ENCODE data around the gene MDH1B.
"Not testable (repeated sequence)": the region's sequence is repeated elsewhere in the genome, so short reads cannot be mapped to it uniquely, and the experiment has no call there.

MDH1B gene

DNA sequence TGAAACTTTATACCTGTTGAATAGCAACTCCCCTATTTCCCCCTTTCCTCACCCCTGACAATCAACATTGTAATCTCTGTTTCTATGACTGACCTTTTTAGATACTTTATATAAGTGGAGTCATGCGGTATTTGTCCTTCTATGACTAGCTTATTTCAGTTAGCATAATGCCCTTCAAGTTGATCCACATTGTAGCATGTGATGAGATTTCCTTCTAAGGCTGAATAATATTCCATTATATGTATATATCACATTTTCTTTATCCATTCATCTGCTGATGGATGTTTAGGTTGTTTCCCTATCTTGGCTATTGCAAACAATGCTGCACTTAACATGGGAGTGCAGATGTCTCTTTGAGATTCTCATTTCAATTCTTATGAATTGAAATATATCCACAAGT, 9.7 kb upstream of the MDH1B start:
- no peak for DNase-seq (ENCODE audit: insufficient read length, low spot score)
- no peak for FAIRE-seq

GRCh38 chr2:206766057-206766930, 1.2 kb upstream of the MDH1B start:
- DNase-seq (ENCODE audit: insufficient read length, low spot score), result no peak
- FAIRE-seq, result no peak

DNA sequence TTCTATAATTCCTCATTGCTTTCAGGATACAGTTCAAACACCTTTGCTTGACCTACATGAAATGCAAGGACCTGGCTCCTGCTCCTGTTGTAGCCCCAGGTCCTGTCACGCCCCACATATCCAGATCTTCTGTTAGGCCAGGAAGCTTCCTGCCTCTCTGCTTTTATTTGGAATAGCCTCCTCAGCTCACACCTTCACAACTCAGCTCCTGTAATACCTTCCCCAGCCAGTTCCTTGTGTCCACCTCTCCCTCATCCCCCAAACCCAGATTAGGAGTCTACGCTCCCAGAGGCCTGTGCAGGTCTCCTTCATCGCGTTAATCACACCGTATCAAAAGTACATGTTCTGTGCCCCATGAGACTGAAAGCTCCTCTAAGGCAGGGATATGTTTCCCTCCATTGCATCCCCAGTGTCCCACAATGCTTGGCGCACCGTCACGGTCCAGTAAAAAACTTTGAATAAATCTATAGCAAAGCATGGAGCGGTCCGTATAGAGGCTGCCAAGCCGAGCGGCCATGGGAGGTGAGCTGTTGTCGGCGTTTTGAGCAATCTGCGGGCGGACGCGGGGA, 371 bp downstream of the MDH1B start:
- FAIRE-seq (no peak), DNase-seq (ENCODE audit: insufficient read length, low spot score) (no peak)

DNA sequence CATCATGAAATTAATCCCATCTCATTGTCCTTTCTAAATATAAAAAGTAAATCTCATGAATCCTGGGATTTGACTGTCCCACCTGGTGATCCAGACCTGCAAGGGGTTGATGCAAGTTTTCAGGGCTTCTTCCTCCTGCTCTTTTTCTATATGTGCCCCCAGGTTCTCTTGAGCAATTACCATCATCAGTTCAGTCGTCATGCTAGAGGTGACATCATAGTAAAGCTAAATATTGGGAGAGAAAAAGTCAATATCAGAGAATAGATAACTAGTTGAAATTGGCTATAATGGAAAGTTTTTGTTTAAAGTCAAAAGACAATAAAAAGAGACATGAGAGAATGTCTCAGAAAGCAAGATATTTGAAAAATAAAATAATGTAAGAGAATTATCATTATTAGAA, 8.3 kb downstream of the MDH1B start:
- FAIRE-seq, result no peak
- DNase-seq (ENCODE audit: insufficient read length, low spot score), result no peak

DNA sequence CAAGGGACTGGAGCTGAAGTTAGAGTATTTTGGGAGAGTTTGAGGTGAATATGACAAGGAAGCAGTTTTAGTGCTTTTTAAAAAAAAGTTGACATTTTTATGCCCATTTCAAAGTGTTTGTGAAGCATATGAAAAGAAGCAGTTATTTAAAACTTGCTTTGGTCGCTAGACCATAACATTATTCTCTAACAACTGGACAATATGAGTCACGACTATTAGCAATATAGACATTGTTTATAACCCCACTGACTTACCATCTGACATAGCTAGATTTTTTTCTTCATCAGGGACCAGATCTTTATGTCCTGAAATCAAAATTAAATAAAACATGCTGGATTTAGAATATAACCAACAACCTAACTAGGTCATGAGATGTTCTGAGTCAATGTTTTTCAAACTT, 24.3 kb downstream of the MDH1B start:
- DNase-seq (ENCODE audit: insufficient read length, low spot score), result no peak
- FAIRE-seq, result no peak

DNA sequence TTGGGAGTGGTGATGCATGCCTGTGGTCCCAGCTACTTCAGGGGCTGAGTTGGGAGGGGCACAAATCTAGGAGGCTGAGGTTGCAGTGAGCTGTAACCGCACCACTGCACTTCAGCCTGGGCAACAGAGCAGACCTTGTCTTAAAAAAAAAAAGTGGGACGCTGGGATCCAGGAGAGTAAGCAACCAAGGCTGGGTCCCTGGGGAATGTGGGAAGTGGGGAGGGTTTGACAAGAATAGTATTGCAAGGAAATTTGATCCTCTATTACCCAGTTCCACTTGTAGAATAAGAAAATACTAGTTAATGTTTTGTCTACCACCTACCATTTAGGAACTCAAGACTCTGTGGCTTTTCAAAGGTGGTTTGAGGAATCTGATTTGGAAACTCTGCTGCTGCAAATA, 25.9 kb downstream of the MDH1B start:
- no peak for DNase-seq (ENCODE audit: insufficient read length, low spot score)
- FAIRE-seq, result no peak

- no peak for FAIRE-seq
- DNase-seq (ENCODE audit: insufficient read length, low spot score), result no peak
These were observed 28.2 kb downstream of the MDH1B start for GRCh38 chr2:206736935-206737334.

GRCh38 chr2:206733341-206733740, 31.8 kb downstream of the MDH1B start:
- DNase-seq (ENCODE audit: insufficient read length, low spot score) (no peak), FAIRE-seq (no peak)

DNA sequence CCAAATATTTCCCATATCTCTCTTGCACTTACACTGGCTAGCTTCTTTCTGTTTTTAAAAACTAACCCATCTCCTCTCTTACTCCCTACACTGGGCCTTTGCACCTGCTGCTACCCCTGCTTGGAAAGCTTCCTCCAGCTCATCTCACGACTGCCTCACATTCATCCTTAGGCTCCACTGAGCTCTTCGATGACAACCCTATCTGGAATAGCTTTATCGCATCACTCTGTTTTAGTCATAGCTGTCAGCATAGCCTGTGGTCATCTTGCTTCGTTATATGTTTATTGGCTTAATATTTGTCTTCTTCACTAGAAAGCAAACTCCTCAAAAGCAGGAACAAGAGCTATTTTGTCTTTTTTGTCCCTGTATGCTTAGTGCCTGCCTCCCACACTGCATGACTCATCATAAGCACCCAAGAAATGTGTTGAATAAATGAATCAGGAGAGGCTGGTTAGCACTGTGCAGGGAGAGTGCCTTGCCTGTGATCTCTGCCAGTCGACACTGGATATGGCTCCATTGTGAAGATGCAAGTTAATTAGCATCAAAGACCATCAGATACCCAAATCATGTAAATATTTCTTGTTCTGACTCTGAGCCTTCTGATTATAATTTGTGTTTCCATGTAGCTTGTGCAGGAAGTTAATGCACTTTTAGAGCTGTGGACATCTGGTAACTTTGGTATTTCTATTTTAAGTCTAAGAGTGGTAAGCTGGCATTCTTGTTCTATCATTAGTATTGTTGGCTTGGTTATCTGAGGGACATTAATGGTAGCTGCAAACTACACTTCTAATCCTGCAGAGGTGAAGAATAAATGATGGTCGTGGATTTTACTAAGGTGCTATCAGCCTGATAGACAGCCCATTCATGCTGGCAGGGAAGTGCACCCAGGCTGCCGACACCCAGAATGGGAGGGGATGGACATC, 36.6 kb downstream of the MDH1B start:
- FAIRE-seq, result no peak
- no peak for DNase-seq (ENCODE audit: insufficient read length, low spot score)

- FAIRE-seq, result no peak
- no peak for DNase-seq (ENCODE audit: insufficient read length, low spot score)
These were observed 37.8 kb downstream of the MDH1B start for GRCh38 chr2:206727287-206727686.

- no peak for FAIRE-seq
- DNase-seq (ENCODE audit: insufficient read length, low spot score), result no peak
These were observed 41.8 kb downstream of the MDH1B start for GRCh38 chr2:206723288-206723687.

DNA sequence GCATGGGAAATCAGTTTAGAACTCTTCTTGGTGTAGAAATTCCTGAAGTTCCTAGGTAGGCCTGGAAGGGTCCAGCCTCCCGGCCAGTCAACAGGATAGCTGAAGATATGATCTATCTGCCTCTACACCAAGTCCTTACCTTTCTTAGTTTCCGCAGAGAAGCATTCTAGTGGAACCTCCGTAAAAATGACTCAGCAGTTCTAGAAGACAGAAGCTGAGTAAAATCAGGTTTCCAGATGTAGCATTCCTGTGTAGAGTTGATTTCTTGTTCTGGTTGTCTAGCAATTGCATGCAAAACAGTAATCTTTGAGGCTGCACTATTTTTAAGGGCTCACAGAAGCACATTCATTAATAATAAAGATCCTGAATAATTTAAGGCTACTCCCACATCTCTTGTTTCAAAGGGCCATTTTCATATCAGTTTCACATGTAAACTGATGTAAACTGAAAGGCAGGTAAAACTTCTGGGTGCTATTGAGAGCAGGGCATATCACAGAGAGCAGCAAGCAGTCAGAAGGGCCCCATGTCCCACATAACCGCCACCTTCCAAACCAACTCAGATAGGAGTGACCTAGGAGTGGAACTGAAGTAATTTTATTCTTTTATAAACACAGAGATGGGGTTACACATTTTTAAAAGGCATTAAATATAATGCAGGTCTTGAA, 43.7 kb downstream of the MDH1B start:
- FAIRE-seq, result peak; percentile 80
- no peak for DNase-seq (ENCODE audit: insufficient read length, low spot score)

DNA sequence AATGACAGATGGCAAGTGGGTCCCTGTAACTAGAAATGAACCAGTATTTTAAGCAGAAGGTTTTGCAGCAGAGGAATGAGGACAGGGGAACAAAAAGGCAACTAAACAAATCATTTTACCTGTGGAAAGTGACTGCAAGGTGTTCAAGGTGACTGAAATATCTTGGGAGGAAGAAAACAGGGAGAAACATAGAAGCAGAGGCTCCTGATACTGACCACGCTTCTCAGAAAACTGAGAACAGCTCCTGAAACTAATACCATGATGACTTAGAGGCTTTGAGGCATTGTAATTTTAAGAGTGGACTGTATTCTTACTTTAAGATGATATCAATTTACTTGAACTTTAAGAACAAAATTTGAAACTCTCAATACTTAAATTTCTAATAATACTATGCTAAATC, 46.8 kb downstream of the MDH1B start, which contains the start of gene DYTN:
Gene DYTN (minus strand): TSS at position 101 of the 400 bp plus-strand sequence. CDS start 117 bp downstream, outside the sequence.
- no peak for FAIRE-seq
- no peak for DNase-seq (ENCODE audit: insufficient read length, low spot score)

DNA sequence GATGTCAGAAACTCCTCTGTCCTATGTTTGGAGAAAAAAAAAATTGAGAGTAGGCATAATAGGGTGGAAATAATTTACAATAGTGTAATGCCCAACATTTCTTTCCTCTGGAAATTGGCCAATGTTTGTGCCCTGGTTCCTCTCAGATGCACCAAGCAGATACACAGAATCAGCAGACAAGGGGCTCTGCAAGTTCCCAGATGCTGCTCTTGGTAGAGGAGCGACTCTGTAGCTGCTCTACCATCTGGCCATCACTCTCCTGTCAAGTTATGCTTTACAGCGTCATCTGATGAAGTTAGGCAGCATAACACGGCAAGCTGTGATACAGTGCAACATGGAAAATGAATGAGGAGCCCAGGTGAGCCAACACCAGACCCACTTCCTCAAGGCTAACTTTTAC, 48.5 kb downstream of the MDH1B start:
- FAIRE-seq, result no peak
- DNase-seq (ENCODE audit: insufficient read length, low spot score), result no peak

GRCh38 chr2:206715183-206715582, 49.9 kb downstream of the MDH1B start:
- not testable (repeated sequence) for FAIRE-seq

GRCh38 chr2:206713746-206714145, 51.4 kb downstream of the MDH1B start:
- FAIRE-seq, result no peak
- no peak for DNase-seq (ENCODE audit: insufficient read length, low spot score)

More at GRCh38 chr2:206715183-206715582, 49.9 kb downstream of the MDH1B start:
- not testable (repeated sequence) for DNase-seq (ENCODE audit: insufficient read length, low spot score)

DNA sequence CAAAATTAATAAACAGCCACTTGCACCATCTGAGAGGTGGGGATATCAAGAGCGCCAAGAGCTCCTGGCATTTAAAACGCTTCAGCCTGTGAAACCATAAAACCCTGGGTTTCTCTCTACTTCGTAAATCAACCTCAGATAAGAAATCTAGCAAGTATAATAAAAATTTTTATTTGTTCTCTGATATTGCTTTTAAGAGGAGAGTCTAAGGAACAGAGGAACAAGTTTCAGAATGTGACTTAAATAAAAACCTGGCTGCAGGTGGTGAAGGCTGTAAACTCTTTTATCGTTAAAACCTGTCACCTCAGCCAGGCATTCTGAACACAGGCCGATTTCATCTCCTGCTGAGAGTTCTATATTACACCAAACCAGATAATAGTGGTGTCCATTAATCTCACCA, 56.8 kb downstream of the MDH1B start:
- DNase-seq (ENCODE audit: insufficient read length, low spot score) (no peak), FAIRE-seq (no peak)

GRCh38 chr2:206707164-206707701, 57.9 kb downstream of the MDH1B start:
- DNase-seq (ENCODE audit: insufficient read length, low spot score) (no peak), FAIRE-seq (no peak)

DNA sequence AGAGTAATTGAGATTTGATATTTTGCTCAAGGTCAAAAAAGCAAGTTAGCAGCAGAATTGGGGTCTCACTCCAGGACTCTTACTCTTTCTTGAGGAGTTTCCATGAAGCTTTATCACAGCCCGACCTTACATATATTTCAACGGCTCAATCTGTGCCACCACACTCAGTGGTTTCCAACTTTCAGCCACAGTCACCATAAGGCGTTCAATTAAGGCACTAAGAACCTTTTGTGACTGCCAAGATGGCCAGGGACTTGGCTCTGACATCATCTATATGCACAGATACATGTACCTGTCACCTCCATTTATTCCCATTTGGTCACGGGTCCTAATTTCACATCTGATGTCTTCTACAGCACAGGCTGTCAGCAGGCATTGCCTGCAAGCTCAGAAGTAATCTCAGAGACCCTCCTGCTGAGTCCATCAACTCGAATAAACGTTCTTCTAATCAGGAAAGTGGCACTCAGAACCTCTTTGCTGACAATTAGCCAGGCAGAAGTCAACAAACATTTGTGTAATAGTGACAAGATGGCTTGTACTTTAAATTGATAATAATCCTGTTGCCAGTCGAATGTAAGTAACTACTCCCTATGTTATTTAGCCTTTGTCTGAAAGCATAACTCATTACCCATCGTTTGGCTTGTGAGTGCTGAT, 63.0 kb downstream of the MDH1B start:
- FAIRE-seq (no peak), DNase-seq (ENCODE audit: insufficient read length, low spot score) (no peak)

DNA sequence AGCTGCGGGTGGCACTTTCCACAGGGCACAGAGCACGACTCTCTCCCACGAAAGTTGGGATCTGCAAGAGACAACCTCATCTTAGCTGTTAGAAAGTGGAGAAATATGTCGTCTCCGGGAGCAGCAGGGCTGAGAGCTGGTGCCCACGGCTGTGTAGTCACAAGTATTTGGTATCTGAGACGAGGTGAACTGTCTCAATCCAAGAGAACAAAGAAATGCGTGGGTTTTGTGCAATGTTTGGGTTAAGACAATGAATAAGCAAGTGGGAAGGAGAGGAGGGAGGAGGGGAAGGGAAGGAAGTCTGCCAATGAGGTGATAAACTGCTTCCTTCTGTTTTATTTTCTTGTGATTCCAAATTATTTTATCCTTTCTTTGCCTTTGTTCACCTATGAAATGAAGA, 65.0 kb downstream of the MDH1B start:
- DNase-seq (ENCODE audit: insufficient read length, low spot score) (no peak), FAIRE-seq (no peak)

Data from GM19239 (cell line).